Ammon's horn (tissue), 1 donor: ENCODE measurements around the gene CENPP.
A peak's percentile ranks its signal among the peaks of the same experiment; 100 is the strongest.

Experiments used
- DNase-seq: peaks from one replicate; pipeline ENCODE4 v3.0.0-alpha.2; 2016; ENCODE audit warnings: low spot score

The CENPP gene

GRCh38 chr9:92325269-92325990 is at the start of gene CENPP, which contains the start of gene NOL8:
CENPP (plus strand) TSS chr9:92325953.
NOL8 (minus strand) TSS chr9:92325350; CDS start chr9:92324161, 1,189 bp downstream.
- peak; percentile 94 for DNase-seq

DNA sequence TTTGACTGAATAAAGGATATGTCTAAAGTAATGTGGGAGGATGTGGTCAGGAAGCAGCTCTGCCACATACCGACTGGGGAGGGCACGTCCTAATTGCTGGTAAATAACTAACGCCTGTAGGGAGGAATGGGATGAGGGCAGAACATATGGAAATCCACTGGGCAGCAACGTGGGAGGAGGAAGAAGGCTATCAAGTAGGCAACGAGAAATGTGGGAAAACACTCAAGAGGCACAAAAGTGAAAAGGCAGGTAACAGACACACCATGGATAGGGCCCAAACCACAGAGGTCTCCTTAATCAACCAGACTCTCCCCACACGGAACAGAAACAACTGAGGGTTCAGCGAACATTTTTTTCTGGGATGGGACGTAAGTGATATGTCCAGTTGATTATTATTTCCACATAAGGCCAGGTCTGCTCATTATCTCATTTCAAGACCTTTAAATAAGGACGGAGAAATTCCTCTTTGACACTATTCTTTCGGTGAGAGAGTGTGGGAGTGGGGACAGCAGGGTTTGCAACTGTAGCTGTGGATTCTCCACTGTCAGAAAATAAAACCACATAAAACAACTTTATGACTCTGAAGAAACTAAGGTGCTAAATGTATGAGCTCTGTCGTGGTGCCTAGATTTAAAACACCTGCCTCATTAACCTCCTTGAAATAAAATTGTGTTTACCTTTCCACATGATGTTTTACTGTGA is 49.3 kb upstream of the CENPP start:
- no peak for DNase-seq

DNA sequence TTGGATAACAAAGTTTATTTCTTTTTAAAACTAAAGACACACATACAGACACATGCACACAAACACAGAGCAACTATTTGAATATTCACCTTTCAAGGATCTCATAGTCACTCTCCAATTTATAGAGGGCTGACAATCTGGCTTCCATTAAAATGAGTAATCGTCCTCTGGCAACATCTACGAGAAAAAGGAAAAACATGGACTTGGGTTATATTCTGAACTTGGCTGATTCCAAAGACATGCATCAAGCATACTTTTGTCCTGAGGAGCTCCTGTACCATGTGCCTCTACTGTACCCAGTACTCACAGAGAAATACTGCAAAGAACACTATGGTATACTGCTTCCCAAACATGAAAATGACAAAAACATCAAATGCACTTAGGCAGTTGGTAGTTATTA is 47.6 kb upstream of the CENPP start:
- DNase-seq, result no peak

- DNase-seq, result no peak
Measured at GRCh38 chr9:92279302-92279701, 46.5 kb upstream of the CENPP start.

DNA sequence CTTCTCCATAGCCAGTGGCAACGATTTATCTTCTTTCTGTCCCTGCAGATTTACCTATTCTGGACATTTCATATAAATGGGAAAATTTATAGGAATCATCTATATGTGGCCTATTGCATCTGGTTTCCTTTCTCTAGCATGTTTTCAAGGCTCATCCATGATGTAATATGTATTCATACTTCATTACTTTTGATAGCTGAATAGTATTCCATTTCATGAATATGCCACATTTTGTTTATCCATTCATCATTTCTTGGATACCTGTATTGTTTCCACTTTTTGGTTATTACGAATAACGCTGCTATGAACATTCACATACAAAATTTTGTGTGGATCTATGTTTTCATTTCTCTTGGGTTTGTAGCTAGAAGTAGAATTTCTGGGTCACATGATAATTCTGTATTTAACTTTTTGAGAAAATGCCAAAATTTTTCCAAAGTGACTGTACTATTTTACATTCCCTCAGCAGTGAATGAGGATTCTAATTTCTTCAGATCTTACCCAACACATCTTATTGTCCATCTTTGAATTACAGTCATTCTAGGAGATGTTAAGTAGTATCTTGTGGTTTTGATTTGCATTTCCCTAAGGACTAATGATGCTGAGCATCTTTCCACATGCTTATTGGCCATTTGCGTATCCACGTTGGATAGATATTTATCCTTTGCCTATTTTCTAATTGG is 35.9 kb upstream of the CENPP start:
- no peak for DNase-seq

- no peak for DNase-seq
Measured at GRCh38 chr9:92290785-92291429, 34.8 kb upstream of the CENPP start.

- no peak for DNase-seq
Measured at GRCh38 chr9:92291577-92291976, 34.2 kb upstream of the CENPP start.

GRCh38 chr9:92292338-92293074 is 33.2 kb upstream of the CENPP start:
- DNase-seq, result no peak

- DNase-seq, result no peak
Measured at GRCh38 chr9:92293075-92293354, 32.7 kb upstream of the CENPP start.

DNA sequence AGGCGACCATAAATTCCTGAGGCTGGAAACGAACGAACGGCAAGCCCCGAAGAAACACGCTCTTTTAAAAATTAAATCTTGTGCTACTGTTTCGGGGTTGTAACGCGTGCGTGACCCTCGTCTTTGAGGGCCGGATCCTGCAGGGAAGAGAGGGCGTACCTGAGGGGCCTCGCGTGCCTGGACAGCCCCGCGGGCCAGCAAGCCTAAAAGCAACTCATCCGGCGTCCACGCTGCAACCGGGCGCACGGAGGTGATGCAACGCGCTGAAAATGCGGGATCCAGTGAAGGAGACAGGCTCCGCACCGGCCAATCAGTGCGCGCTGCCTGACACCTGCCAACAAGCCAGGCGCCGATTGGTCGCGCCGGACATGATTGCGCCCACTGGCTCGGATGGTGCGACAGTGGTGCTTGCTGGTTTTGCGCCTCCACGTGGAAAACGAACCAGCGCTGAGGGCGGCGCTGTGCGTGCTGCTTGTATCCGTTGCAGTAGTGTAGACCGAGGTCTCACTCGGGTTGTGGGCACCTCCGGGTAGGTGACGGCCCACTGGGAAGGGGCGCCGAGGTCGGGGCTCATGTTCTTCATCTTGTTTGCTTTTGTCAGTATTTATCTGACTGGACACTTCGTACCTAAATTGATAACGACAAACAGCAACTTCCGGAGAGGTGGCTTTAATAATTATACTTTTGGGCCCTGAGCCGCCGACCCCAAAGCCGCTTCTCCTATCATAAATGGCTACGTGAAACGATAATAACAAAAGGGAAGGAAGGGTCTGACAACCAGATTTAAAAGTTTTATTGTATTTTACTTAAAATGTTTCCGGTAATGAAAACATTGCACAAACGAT is 32.1 kb upstream of the CENPP start, which contains the start of gene IARS1:
TSS of gene IARS1 (minus strand) at position 246 of the 845 bp plus-strand sequence. CDS start 4,278 bp downstream, outside the sequence.
- peak; percentile 98 for DNase-seq

DNA sequence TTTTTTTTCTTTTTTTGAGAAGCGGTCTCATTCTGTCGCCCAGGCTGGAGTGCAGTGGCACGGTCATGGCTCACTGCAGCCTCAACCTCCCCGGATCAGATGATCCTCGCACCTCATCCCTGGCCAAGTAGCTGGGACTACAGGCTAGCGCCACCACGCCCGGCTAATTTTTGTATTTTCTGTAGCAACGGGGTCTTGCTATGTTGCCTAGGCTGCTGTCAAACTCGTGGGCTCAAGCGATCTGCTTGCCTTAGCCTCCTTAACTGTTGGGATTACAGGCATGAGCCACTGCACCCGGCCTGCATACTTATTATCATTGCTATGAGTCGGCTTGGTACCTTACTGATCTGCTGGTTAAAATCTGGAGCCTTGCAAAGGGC is 31.5 kb upstream of the CENPP start:
- DNase-seq, result peak; percentile 22

- DNase-seq, result no peak
Measured at GRCh38 chr9:92295240-92295790, 30.4 kb upstream of the CENPP start.

GRCh38 chr9:92295827-92296258 is 29.9 kb upstream of the CENPP start:
- no peak for DNase-seq

- no peak for DNase-seq
Measured at GRCh38 chr9:92297611-92298010, 28.1 kb upstream of the CENPP start.

DNA sequence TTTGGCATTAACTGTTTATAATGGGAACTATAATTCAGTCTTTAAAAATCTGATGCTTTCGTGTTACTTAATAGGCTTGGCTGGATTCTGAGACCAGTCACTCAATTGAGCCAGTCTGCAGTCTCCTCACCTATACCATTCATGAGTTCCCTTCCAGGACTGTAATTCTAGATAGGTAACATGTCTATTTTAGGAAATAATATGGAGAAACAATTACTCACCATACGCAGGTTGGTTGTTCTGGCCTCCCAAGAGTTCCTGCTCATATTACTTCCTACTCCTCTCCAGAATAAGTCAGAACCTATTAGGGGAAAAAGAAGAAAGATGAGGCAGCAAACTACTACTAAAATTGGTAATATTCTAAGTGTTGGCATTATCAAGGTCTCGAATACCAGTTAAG is 27.7 kb upstream of the CENPP start:
- no peak for DNase-seq

- DNase-seq, result no peak
Measured at GRCh38 chr9:92299116-92299515, 26.6 kb upstream of the CENPP start.

DNA sequence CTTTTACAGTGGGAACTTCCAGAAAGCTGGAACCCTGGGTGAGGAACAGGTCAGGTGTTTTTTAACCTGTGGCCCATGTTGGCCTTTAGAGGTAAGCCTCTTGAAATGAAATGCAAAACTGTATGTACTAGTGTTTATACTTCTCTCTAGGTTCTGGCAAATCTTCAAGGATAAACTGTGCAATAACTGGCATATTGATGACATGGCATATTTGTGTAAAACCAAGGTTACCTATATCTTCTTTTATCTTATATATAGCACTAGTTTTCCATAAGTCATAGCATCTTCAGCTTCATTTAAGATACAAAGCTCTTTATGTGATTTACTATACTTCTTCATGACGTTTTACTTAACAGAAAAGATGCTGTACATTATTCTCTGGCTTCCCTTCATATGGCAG is 24.8 kb upstream of the CENPP start:
- DNase-seq, result no peak

DNA sequence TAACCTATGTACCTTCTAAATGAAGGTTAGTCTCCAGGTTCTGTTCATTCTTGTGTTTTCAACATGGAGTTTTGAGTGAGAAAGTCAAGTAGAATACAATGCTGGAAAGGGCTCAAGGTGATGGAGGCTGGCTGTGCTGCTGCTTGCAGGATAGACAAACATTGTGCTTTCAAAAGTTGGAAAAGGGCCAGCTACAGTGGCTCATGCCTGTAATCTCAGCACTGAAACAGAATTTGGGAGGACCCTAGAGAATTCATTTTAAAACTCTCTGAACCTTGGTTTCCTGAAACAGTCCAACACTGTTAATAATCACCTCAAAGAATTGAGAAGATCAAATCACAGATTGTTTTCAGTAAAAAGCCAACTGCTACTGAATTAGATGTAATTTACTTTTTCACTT is 16.9 kb upstream of the CENPP start:
- DNase-seq, result no peak

DNA sequence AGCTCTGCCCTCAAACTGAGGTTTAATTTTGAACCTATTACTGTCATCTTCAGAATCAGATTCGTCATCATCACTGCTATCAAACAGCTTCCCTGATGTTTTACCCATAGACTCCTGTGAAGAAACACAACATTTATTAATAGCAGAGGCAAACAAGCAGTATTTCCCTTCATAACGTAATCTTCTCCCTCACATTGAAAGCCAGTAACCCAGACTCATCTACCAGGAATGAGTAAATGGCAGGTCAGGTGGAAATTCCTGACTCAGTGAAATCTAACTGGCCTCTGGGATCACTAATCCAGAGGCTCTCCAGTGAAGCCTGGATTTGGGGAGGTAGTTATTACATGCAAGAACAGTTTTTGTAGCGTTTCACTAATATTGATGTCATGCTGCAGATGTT is 15.2 kb upstream of the CENPP start:
- DNase-seq, result no peak

DNA sequence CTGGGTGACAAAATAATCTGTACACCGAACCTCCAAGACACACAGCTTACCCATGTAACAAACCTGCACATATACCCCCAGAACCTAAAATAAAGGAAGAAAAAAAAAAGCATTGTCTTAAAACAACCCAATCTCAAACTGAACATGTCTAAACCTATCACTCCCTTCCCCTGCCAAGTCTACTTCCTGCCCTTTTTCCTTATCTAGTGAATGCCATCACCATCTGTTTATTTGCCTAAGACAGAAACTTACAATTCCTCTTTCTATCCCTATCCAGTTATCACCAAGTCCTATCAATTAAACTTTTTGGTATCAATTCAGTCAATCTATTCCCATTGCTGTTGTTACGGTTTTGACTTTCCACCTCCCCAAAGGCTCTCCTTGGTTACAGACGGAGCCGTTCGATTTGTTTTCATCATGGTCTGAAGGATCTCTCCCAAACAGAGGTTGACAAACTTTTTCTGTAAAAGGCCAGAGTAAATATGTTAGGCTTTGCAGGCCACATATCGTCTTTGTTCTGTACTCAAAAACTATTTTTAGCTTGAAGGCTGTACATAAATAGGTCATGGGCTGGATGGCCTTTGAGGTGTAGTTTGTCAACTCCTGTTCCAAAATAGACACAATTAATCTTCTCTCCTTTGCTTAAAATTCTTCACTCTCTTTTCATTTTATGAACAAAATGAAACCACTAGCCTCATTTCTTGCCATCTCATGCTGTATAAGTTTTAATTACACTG is 12.7 kb upstream of the CENPP start:
- no peak for DNase-seq
